Lower leg skin (tissue), 4 donors: ENCODE data around the gene TMEM220. TPM values are rescaled to one million over a fixed set of nuclear protein-coding genes. Genes with fewer than 3 reads are reported as not detected.
A peak's percentile ranks its signal among the peaks of the same experiment; 100 is the strongest.

Experiments used
- DNase-seq, 2 donors: peaks; one replicate each; pipeline ENCODE4 v3.0.0-alpha.2; 2019; ENCODE audit warnings: low spot score in 2 of 2
- H3K4me3 ChIP-seq: fragments of 200-600 bp; sonication (generic); 2 replicates; pipeline ENCODE4 v1.5.1; 2017; ENCODE audit warnings: mild to moderate bottlenecking, low read depth; ENCODE audit not compliant: poor library complexity, severe bottlenecking
- POLR2A ChIP-seq, 2 donors: fragments of 450-650 bp; IDR thresholded peaks; one replicate each; pipeline ENCODE4 v1.6.1; 2016 to 2017; ENCODE audit warnings: antibody characterized with exemption in 2 of 2, mild to moderate bottlenecking in 1 of 2, moderate library complexity in 1 of 2
- WGBS, 2 donors: methylation state at CpG; one replicate each; pipeline ENCODE4 v1.1.5; 2018; 5-methylcytosine and 5-hydroxymethylcytosine counted together
- intact Hi-C: fragments of 100-400 bp; cut with DNase I; formaldehyde crosslinking; loops from one replicate; pipeline ENCODE4 v1.15.0; 2023; ENCODE audit warnings: low total_unique reads
- total RNA-seq, 4 donors: library from RNA; depleted of rRNA; stranded (reverse); fragments of >200 nt; gene quantifications; one replicate each; pipeline ENCODE4 v1.1.0, GENCODE V29; 2016
- TF ChIP-seq, protein P1 (sequence below), 3 donors: fragments of 450-650 bp; IDR thresholded peaks; one replicate each; pipeline ENCODE4 v1.5.1; 2016; ENCODE audit warnings: antibody characterized with exemption in 3 of 3, mild to moderate bottlenecking in 3 of 3, moderate library complexity in 2 of 3

The TMEM220 gene
- total RNA-seq, 4 donors from 2014 or later = 2.8 to 54.5 (median 3.7) TPM

DNA sequence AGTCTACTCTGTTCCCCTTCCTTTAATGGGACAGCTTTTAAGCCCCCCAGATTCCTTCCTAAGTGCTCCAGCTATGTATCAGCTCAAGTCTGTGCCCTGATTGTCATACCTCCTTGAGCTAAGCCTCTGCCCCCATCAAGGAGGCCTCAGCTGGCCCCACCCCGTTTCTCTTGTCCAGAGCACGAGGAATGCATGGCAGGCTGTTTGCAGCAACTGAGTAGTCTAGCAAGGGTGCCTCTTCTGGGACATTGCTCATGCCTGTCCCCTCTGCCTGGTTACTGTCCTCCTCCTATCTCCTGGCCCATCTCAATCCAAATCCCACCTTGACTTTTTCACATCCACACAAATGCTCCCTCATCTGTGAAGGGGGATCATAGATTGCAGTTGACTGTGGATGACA is 27.8 kb upstream of the TMEM220 start:
- intact Hi-C loops = loop anchor here (5.0 kb wide), 1 partner anchor 80 kb away; the partner anchor contains the start of gene PIRT
- WGBS, 2 donors = 77 to 89% methylated on average over 2 of the region's 2 CpGs
- no peak overlapping the region for H3K4me3 ChIP-seq
- TF ChIP-seq POLR2A (IDR thresholded peaks at IDR 0.05) = no peak
- TF ChIP-seq, protein P1, sequence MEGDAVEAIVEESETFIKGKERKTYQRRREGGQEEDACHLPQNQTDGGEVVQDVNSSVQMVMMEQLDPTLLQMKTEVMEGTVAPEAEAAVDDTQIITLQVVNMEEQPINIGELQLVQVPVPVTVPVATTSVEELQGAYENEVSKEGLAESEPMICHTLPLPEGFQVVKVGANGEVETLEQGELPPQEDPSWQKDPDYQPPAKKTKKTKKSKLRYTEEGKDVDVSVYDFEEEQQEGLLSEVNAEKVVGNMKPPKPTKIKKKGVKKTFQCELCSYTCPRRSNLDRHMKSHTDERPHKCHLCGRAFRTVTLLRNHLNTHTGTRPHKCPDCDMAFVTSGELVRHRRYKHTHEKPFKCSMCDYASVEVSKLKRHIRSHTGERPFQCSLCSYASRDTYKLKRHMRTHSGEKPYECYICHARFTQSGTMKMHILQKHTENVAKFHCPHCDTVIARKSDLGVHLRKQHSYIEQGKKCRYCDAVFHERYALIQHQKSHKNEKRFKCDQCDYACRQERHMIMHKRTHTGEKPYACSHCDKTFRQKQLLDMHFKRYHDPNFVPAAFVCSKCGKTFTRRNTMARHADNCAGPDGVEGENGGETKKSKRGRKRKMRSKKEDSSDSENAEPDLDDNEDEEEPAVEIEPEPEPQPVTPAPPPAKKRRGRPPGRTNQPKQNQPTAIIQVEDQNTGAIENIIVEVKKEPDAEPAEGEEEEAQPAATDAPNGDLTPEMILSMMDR (IDR thresholded peaks at IDR 0.05) = no peak
- DNase-seq = peak in 1 of 2 donors; percentile 73

DNA sequence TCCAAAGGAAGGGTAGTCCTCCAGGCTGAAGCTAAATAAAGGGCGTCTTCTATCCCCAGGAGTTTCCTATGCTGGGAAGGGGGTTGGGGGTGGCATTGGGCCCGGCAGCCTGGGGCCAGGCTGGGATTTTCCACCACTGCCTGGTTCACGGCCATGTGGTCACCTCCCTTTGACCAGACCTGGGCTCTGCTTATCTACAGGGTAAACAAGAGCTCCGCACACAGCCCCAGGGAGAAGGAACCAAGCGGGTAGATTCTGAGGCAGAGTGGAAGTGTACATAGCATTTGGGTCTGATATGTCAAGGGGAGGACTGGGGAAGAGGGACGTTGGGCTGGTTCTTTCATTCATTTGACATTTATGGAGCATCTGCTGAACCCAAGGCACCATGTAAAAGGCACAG is 27.2 kb upstream of the TMEM220 start:
- TF ChIP-seq POLR2A (IDR thresholded peaks at IDR 0.05) = no peak
- TF ChIP-seq, protein P1 (IDR thresholded peaks at IDR 0.05) = no peak
- WGBS, 2 donors = 78 to 81% methylated on average over 6 of the region's 6 CpGs
- DNase-seq = no peak
- intact Hi-C loops = loop anchor here (5.0 kb wide), 1 partner anchor 80 kb away; the partner anchor contains the start of gene PIRT
- no peak overlapping the region for H3K4me3 ChIP-seq

DNA sequence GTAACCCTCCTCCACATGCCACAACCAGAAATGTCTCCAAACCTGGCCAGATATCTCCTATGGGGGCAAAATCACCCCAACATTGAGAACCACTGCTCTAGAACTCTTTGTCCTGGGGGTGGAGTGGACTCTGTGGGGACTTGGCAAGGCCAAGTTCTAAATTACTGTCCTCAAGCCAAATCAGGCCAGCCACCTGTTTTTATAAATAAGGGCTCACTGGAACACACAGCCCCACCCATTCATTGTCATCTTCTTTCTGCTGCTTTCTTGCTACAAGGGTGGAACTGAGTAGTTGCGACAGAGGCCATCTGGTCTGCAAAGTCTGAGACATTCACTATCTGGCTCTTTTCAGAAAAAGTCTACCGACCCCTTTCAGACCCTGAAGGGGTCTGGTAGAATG is 26.8 kb upstream of the TMEM220 start:
- WGBS, 2 donors = 76 to 80% methylated on average over 2 of the region's 2 CpGs
- H3K4me3 ChIP-seq = no peak overlapping the region
- peak in 1 of 2 donors; percentile 39 for DNase-seq
- intact Hi-C loops = loop anchor here (5.0 kb wide), 1 partner anchor 81 kb away; the partner anchor contains the start of gene PIRT
- TF ChIP-seq, protein P1 (IDR thresholded peaks at IDR 0.05) = no peak
- TF ChIP-seq POLR2A (IDR thresholded peaks at IDR 0.05) = no peak

DNA sequence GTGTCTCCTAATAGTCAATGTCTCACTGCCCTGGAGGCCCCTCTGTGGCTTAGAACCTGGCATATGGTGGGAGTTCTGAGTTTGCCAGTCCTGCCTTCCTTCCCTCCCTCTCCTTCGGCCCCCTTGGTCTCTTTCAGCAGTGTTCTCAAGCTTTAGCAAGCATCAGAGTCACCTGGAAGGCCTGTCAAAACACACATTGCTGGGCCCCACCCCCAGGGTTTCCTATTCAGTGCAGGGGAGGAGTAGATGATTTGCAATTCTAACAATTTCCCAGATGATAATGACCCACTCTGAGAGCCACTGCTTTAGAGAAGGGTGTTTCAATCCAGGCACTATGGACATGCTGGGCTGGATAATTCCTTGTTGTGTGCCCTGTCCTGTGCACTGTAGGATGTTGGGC is 26.4 kb upstream of the TMEM220 start:
- H3K4me3 ChIP-seq = no peak overlapping the region
- no peak for DNase-seq
- intact Hi-C loops = loop anchor here (5.0 kb wide), 1 partner anchor 81 kb away; the partner anchor contains the start of gene PIRT
- WGBS, 2 donors = 42 to 72% methylated on average over 1 of the region's 1 CpG
- TF ChIP-seq POLR2A (IDR thresholded peaks at IDR 0.05) = no peak
- TF ChIP-seq, protein P1 (IDR thresholded peaks at IDR 0.05) = no peak

DNA sequence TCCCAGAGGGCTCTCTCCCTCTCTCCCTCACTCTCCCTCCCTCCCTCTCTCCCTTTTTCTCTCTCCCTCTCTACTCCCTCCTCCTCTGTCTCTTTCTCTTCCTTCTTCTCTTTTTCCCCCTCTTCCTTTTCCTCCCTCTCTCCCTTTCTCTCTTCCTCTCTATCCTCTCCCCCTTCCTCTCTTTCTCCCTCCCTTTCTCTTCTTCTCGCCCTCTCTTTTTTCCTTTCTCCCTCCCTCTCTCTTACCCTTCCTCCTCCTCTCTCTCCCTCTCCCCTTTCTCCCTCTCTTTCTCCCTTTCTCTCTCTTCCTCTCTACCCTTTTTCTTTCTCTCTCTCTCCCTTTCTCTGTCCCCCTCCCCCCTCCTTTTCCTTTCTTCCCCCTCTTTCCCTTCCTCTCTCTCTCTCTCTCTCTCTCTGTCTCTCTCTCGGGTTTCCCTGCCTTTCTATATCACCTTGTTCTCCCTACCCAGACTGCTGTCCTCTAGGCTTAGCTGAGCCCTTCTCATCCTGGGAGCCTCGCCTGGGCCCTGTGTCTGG is 25.8 kb upstream of the TMEM220 start:
- no peak for DNase-seq

More for the DNA sequence above, 25.8 kb upstream of the TMEM220 start:
- WGBS, 2 donors = 86 to 91% methylated on average over 3 of the region's 3 CpGs
- H3K4me3 ChIP-seq = no peak overlapping the region
- TF ChIP-seq POLR2A (IDR thresholded peaks at IDR 0.05) = no peak
- TF ChIP-seq, protein P1 (IDR thresholded peaks at IDR 0.05) = no peak
- intact Hi-C loops = loop anchor here (5.0 kb wide), 1 partner anchor 82 kb away; the partner anchor contains the start of gene PIRT
